NCI-H1105 treated with DMSO at 0.1 percent for 48 hours (cell line): Measurements from ENCODE around the gene CAMK2D.

Source experiments
- DNase-seq: peaks from one replicate; lab custom pipeline; 2025; lab: John Stamatoyannopoulos, UW

The CAMK2D gene

DNA sequence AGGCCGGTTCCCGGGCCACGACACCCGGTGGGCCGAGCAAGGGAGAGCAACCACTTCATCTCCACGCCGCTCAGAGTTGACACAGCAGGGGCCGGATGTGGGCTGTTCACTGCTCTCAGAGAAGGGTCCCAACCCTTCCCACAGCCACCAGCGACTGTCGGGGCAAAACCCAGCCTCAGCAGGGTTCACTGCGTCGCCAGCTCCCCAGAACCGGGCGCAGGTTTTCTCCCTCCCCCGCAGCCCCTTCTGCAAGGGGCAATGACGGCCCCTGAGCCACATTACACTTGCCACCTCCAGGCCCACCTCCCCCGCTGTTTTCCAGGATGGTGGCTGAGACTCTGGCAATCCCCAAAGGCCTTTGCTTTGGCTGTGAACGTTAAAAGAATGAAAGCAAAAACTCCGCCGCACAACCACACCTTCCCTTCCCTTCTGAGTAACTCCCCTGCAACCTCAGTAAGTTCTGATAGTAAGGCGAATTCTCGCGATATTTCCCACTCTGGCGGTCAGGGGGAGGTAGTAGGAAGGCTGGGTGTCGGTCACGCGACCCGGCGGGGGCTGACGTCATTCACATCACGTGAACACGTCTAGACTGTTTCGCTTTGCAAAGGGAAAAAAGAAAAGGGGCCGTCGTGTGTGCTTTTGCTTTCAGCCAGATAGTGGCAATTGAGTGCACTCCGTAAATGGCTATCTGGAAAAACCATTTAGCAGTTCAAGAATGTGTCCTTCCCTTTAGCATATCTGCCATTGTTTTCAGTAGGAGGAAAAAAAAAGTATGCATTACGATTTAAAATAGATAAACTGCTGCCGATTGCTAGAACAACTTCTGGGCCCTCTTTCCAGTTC lies 869 bp upstream of the CAMK2D start:
- peak; percentile 81 for DNase-seq

DNA sequence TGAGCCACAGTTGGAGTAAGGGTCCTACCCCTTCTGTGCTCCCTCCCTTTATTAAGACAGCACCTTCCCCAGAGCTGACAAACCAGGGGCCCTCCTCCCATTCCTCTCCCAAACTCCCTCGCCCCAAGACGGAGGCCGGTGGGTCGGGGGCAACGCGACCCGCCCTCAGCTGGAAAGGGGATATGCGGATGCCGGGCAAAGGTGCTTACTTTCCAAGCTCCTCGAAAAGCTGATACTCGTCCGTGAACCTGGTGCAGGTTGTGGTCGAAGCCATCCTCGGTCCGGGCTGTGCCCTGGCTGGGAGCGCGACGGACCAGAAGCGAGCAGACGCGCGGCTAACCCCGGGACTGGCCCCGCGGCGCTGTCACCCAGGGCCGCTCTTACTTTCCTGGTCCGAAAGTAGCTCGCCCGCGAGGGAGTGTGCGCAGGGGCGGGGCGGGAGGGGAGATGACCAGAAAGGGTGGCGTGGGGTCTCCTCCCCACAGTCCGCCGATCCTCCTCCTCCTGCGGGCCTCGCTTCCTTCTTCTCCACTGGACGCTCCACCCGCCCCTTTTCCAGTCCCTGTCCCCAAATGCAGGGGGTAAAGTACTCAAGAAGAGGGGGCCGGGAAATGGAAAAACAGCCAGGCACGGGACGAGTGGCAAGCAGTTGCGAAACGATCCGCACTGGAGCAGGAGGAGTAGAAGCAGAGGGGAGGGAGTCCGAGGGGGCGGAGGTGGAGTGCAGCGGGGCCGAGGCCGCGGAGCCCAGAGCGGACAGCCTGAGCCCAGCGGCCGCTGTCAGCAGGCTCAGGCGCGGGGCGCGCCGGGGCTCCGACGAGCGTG lies 531 bp downstream of the CAMK2D start:
- peak; percentile 15 for DNase-seq

DNA sequence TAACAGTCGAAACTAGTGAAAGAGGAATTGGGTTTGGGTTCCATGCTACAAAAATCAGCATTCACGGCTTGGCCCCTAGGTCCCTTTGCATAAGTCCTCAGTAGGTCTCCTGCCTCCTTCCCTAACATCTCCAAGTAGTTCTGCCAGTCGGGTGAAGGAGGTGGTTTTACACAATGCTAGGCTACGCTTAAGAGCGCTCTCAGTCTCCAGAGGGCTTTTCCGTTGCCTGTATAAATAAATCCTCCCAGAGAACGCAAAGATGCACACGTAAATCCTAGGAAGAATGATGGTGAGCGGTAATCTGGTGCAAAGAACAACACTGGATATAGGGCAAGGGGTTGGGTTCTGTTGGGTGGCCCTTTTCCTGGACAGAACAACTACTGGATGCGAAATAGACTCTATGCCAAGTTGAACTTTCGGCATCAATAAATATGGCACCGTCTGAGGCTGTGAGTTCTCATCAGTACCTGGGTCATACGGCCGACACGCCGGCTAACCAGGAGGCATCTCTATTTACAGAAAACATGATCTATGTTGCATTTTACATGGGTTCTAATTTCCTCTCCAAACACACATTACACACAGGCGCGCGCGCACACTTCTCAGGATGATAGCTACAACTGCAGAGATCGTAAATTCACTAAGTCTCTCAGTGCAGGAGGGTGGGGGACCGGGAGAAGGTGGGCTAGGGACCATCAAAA lies 1.3 kb downstream of the CAMK2D start:
- peak; percentile 14 for DNase-seq

DNA sequence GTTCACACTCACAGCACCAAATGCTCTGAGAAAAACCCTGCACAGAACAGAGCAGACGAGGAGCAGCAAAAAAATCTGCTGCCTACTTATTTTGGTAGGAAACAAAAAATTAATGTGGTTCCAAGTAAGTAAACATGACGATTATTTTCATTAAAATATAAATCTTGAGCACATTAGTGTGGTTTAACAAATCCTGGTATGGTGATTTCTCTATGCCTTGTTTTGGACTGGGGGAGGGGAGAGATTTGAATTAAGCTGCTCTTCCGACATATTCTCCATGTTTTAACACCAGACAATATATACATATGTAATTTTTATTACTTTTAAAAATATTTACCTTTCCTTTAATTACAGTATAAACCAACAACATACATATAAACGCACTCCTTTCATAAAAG lies 1.8 kb downstream of the CAMK2D start:
- no peak for DNase-seq

DNA sequence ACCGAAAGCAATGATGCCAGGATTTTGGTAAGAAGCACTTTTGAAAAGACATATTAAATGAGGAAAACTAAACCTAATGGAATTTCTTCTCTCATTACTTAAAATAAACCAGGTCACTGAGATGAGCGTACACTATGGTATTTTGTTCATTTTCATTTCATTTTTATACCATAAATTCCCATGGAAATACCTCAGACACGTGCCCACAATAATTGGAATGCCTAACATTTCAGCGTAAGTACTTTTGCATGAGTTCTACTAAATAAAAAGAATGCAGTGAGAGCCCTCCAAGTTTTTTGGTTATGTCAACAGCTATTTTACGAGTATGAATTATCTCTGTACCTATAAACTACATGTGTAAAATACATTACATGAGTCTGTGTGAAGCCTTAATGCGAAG lies 3.2 kb downstream of the CAMK2D start:
- DNase-seq: no peak

DNA sequence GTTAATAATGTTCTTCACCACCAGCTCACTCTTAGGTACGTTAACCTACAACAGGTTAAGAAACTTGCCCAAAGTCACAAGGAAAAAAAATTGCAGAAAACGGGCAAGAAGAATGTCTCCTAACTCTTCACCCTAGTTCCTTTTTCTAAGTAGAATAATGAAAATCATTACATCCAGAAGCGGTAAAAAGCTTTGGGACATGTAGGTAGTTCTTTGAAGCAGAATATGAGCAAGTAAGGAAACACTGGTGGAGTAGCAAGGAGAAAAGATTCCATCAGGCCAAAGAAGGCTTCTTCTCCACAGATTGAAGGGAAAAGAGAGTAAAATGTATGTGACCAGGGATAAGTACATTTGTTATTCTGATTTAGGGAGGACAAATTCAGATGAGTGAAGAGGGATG lies 4.1 kb downstream of the CAMK2D start:
- no peak for DNase-seq

DNA sequence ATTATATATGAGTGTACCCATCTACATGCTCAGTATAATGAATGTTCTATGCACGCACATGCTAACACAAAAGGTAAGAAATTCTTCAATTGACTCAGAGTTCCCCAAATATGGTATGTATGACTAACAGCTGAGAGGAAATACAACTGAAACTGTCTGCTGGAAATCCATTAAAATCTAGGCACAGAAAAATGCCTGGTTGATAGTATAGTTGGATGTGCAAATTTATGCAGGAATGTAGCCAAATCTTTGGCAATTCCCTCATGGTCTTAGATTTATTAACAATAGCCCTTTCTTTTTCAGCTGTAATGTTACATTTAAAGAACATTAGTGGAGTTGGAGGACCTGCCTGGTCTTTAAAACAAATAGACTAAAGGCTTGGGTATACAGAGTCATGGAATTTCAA lies 5.5 kb downstream of the CAMK2D start:
- peak; percentile 0 for DNase-seq

DNA sequence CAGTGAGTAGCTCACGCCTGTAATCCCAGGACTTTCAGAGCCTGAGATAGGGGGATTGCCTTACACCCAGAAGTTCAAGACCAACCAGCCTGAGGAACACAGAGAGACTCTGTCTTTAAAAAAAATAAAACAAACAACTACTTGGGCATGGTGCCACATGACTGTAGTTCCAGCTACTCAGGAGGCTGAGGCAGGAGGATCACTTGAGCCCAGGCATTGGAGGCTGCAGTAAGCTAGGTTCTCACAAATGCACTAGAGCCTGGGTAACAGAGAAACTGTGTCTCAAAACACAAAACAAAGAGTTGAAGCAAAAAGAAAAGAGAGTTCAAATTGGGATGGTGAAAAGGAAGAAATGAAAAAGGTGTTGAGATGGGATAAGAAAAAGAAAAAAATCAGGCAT lies 10.8 kb downstream of the CAMK2D start:
- no peak for DNase-seq

DNA sequence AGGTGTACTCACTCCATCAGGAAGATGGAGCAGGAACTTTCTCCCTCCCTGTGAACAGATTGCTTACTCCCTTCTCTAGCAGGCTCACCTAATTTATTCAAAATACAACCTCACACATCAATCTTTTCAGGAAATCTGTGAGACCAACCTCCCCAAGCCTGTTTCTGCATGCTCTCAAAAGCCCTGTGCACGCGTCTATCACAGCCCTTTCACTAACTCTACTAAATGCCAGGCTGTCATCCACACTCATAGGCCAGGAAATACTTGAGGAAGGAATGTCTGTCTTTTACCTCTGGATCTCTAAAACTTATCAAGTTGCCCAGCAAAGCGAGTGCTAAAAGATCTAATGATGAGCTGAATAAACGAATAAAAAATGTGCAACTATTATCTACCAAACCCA lies 11.2 kb downstream of the CAMK2D start:
- no peak for DNase-seq

DNA sequence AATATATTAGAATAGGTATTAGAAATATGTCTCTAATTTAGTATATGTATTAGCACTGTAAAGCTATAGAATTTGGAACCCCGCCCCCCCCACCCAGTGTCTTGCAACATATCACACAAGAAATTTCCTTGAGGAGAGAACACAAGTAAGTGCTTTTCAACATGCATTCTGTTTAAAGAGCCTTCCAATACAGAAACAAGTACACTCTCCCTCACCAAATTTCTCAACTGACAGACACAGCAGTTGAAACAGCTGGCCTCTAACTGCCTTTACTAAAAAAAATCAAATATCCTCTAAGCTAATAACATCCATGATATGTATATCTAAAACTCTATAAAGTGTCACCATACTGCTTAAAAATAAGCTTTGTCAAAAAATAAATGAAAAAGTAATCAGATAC lies 12.4 kb downstream of the CAMK2D start:
- DNase-seq: no peak

DNA sequence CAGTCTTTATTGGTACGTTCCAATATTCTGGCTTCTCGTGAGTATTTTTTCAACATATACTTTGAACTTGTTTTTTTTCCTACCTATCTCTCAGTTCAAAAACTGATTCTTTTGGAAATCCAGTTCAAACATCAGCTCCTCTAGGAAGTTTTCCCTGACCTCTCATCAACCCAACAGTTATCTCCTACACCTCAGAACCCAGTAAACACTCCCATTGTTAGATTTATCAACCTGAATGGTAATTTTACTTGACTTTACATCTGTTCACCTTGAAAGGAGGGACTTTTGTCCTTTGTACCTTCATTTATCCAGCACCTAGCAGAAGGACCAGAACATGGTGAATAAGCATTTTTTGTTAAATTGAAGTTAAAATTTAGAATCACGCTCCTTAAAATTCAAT lies 13.6 kb downstream of the CAMK2D start:
- DNase-seq: no peak

DNA sequence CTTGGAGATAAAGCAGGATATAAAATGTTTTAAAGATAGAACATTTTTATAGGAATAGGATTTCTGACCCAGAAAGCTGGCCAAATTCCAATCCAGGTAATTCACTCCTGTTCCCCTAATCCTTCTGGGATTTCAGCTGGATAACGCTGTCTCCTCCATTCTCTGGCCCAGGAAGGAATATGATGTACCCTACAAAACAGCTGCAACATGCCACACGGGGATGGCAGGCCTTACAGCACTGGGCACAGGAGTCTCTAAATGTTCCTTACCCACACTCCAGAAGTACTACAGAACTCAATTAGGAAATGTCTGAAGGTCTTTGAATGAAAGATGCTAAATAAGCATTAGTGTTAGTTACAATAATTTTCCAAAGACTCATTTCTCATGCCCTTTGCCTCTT lies 15.8 kb downstream of the CAMK2D start:
- DNase-seq: no peak

DNA sequence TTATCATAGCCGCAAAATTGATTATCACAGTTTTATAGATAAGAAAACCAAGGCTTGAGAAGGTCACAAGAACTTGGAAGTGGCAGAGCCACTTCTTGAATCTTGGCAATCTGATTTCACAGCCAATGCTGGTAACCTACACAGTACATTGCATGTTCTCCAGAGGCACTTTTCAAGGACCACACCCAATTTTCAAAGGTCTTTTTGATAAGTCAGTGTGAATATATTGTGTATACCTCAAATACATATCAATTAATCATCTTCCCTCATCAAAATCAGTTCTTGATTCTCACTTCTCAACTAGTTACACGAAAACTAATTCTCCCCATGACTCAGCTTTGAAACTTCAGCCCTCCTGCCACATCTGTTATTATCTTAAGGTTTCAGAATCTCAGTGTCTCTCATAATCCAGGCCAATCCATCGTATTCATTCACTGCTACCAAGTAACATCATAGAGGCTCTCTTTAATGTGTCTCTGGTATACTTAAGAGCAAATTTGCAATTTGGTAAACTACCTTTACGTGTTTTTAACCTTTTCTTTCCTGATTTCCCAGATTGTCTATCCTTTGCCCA lies 16.8 kb downstream of the CAMK2D start:
- no peak for DNase-seq

DNA sequence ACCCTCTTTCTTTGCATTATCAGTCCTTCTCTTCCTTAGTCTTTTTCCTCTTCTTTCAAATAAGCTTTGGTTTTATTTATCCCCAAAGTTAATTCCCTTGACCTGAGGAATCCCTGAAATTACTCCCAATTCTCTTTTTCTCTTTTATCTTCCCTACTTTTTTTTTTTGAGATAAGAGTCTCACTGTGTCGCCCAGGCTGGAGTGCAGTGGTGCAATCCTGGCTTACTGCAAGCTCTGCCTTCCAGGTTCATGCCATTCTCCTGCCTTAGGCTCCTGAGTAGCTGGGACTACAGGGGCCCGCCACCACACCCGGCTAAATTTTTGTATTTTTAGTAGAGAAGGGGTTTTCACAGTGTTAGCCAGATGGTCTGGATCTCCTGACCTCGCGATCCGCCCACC lies 17.8 kb downstream of the CAMK2D start:
- no peak for DNase-seq

DNA sequence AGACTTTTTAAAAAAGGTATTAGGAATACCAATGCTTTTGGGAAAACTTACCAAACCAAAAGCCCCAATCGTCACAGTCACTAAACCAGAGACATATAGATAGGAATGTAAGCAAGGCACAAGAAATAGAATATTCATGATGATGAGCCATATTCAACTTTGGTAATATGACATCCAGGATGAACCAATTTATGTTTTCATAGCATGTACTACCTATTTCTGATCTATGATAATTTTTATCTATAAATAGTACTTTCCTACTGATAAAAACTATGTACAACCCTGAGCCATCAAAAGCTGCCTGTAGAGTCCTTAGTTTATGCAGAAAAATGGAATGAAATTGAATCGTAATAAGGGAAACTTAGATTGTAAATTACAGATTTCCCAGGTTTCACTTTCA lies 18.9 kb downstream of the CAMK2D start:
- DNase-seq: no peak

DNA sequence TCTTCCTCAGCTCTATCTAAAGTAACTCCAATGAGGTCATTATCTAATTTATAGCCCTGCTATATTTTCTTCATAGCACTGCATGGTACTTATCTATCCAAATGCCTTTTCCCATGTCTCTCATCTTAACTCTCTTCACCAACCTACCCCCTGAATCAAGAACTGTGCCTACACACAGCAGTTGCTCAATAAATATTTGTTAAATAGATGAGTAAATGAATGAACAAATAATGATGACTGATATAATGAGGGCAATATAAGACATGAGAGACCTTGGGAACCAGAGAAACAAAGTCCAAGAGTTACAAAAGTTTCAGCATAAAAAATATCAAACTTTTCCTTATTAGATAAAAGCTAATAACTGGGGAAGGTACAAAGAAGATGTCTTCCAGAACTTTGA lies 19.6 kb downstream of the CAMK2D start:
- DNase-seq: no peak

DNA sequence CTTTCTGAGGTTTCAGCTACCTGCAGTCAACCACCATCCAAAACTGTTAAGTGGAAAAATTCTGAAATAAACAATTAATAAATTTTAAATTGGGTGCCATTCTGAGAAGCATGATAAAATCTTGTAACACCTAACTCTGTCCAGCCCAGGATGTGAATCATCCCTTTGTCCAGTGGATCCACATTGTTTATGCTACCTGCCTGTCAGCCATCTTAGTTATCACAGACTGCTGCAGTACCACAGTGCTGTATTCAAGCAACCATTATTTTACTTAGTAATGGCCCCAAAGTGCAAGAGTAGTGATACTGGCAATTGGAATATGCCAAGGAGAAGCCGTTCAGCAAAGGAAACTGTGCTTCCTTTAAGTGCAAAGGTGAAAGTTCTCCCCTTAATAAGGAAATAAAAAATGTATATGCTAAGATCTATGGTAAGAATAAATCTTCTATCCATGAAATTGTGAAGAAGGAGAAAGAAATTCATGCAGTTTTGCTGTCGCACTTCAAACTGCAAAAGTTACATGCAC lies 20.6 kb downstream of the CAMK2D start:
- DNase-seq: no peak

DNA sequence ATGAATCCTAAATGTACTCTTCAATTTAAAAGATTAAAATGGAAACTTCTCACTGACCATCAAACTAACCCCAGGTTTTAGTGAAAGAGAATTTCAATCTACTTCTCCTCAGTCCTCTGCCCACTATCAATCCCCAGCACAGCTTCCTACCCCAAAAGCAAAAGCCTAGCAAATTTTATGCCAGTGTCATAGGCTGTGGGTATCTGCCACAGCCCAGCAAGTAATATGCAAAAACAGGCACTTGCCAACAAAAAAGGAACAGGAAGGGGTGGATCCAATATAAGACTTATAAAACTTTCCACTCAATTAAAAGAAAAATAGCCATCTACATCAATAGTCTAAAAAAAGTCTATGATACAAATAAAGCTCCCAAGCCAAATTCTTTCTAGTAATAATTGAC lies 22.3 kb downstream of the CAMK2D start:
- DNase-seq: no peak

DNA sequence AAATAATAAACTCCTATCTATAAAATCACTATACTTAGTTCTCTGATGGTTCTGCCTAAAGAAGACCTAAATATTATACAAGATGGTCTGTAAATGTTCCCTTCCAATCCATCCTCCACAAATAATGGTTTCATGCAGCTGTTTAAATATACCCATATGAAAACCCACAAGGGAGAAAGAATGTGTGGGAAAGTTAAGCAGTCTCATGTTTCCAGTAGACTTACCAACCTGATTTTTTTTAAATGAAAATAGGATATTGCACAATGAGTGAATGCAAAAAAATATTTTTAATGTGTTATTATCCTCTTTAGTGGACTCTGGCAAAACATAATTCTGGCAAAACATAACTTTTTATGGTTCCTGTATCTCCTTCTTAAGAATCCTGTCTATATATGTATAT lies 23.3 kb downstream of the CAMK2D start:
- no peak for DNase-seq

DNA sequence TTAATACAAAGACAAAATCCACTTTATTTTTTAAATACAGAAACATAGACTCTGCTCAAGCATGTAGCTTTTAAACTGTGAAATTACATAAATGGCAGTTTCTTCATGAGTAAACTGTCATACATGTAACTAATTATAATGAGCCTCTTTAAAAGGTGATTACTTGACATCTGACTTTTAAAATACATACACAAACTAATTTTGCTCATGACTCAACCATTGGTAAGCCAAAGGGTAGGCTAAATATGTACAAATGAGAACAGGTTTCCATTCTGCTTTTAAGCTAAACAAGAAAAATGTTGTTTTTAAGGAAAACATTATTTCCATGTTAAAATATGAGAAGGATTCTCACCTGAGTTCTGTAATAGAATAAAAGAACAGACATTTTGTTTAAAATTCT lies 27.9 kb downstream of the CAMK2D start:
- no peak for DNase-seq

DNA sequence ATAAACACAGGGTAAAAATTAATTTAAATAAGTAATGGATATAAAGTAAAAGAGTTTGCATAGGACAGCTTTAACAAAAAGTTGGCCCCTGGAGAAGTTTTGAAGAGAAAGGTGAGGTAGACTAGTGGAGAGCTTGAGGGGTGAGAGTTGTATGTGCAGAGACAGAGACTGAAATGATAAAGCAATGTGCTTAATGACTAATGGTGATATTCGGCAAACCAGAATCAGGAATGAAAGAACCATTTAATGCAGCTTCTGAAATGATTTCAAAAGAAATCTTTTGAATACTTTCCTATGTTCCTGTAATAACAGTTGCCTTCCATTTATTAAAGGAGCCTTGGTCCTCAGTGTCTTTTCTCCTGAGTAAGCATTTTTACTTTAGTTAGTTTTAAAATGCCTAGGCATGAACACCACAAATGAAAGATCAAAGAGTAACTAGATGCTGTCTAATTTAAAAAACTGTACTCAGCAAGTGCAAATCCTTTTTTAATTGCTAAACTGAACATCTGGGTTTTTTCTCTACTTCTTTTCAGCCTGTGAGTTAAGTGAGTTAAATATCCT lies 28.5 kb downstream of the CAMK2D start:
- no peak for DNase-seq
